ENCODE measurements around the gene SRSF6. TPM values are rescaled to one million over a fixed set of nuclear protein-coding genes. Genes with fewer than 3 reads are reported as not detected.

Gene SRSF6
- total RNA-seq, 4 donors from 2014 or later = 43.7 to 91.0 (median 66.3) TPM

- TF ChIP-seq, protein P1, sequence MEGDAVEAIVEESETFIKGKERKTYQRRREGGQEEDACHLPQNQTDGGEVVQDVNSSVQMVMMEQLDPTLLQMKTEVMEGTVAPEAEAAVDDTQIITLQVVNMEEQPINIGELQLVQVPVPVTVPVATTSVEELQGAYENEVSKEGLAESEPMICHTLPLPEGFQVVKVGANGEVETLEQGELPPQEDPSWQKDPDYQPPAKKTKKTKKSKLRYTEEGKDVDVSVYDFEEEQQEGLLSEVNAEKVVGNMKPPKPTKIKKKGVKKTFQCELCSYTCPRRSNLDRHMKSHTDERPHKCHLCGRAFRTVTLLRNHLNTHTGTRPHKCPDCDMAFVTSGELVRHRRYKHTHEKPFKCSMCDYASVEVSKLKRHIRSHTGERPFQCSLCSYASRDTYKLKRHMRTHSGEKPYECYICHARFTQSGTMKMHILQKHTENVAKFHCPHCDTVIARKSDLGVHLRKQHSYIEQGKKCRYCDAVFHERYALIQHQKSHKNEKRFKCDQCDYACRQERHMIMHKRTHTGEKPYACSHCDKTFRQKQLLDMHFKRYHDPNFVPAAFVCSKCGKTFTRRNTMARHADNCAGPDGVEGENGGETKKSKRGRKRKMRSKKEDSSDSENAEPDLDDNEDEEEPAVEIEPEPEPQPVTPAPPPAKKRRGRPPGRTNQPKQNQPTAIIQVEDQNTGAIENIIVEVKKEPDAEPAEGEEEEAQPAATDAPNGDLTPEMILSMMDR (IDR thresholded peaks at IDR 0.05; ENCODE audit: low read depth) = no peak
These were observed 31.5 kb upstream of the SRSF6 start for GRCh38 chr20:43426172-43426571.

- TF ChIP-seq, protein P1 (IDR thresholded peaks at IDR 0.05; ENCODE audit: low read depth) = no peak
These were observed 27.2 kb upstream of the SRSF6 start for GRCh38 chr20:43430265-43431133.

- TF ChIP-seq, protein P1 (IDR thresholded peaks at IDR 0.05; ENCODE audit: low read depth) = no peak
These were observed 26.6 kb upstream of the SRSF6 start for GRCh38 chr20:43431134-43431519.

DNA sequence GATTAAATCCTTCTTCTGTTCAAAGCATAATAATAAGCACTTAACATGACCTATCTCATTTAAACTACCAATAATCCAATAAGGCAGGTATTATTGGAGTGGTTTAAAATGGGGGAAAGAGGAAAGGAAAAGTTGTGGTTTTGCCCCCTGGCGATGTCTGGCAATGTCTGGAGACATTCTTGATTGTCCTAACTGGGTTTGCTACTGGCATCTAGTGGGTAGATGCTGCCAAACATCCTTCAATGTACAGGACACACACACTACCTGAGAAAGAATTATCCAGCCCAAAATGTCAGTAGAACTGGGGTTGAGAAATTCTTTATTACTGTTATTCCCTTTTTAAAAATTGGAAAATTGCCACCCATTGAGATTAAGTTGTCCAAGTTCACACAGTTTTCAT, 25.2 kb upstream of the SRSF6 start:
- TF ChIP-seq, protein P1 (IDR thresholded peaks at IDR 0.05; ENCODE audit: low read depth) = no peak

DNA sequence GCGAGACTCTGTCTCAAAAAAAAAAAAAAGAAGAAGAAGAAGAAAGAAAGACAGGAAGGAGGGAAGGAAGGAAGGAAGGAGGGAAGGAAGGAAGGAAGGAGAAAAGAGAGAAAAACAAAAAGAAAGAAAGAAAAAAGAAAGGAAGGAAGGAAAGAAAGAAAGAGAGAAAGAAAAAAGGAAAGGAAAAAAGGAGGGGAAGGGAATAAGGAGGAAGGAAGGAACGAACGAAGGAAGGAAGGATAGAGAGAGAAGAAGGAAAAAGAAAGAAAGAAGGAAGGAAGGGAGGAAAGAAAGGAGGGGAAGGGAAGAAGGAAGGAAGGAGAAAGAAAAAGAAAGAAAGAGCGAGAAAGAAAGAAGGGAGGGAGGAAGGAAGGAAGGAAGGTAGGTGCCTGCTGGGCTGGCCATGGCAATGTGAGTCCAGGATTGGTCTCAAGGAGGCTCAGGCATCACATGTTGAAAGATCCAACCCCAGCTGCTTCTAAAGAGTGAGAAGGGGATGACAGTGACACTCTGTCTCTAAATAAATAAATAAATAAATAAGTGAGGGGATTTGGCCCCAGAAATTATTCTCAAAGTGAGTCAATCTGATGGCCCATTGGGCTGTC, 24.3 kb upstream of the SRSF6 start:
- TF ChIP-seq, protein P1 (IDR thresholded peaks at IDR 0.05; ENCODE audit: low read depth) = no peak

GRCh38 chr20:43434565-43434964, 23.1 kb upstream of the SRSF6 start:
- TF ChIP-seq, protein P1 (IDR thresholded peaks at IDR 0.05; ENCODE audit: low read depth) = no peak

DNA sequence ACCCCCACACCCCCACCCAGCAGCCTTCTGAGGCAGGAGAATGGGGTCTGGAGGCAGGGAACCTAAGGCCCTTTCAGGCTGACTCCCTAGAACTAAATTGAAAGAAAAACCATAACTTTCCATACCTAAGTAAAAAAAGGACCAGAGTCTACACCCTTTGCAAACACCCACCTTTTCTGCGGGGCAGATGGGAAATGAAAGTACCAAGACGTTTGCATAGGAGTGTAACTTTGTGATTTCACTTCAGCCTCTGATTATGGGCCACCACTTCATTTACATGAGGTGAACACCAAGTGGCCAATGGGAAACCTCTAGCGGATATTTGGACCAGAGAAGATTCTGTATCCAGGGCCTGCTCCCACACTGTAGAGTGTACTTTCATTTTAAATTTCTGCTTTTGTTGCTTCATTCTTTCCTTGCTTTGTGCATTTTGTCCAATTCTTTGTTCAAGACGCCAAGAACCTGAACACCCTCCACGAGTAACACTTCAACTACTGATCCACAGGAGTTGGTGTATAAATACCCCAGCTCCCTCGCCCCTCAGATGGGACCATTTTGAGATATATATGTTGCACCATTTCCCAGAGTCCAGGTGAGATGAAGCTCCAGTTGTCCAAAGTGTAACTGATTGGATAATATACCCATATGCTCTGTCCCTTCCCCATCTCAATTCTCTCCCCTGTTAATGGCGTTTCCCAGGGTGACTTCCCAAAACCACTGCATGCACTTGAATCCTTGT, 18.9 kb upstream of the SRSF6 start:
- TF ChIP-seq, protein P1 (IDR thresholded peaks at IDR 0.05; ENCODE audit: low read depth) = no peak
